ENCODE data around the gene NOM1. TPM values are rescaled to one million over a fixed set of nuclear protein-coding genes. Genes with fewer than 3 reads are reported as not detected.

Gene NOM1
- total RNA-seq, 1 experiment from 2014 or later, result 31.7 TPM

GRCh38 chr7:157003445-157003755, 53.9 kb downstream of the NOM1 start:
- Histone ChIP-seq H3K4me2 (ENCODE audit: insufficient read depth, insufficient read length, low read length) (peak overlapping the region; percentile 11), H2BK15ac (ENCODE audit: low read depth, low read length) (no peak overlapping the region), H3K14ac (ENCODE audit: insufficient read depth, low read length) (no peak overlapping the region), H3K18ac (ENCODE audit: insufficient read length, low read depth, low read length) (no peak overlapping the region), H4K20me1 (ENCODE audit: control insufficient read depth, insufficient read depth, insufficient read length) (no peaks in the 10 kb centered on the region), H4K5ac (ENCODE audit: insufficient read length, low read depth, low read length) (no peak overlapping the region), H2AFZ (ENCODE audit: low read length) (no peak overlapping the region), H3K9ac (ENCODE audit: extremely low read depth, insufficient read length, low read length) (no peak overlapping the region), H2BK5ac (ENCODE audit: insufficient read length, low read length) (no peak overlapping the region), H4K91ac (ENCODE audit: insufficient read length, low read depth, low read length) (no peak overlapping the region), H3K79me2 (ENCODE audit: insufficient read depth, low read length) (no peaks in the 10 kb centered on the region), H4K8ac (replicated peaks; ENCODE audit: insufficient read length, low read depth, low read length) (no peak overlapping the region), H3K27me3 (ENCODE audit: insufficient read depth, low read length) (peaks cover 90% of the 10 kb centered on the region), H3K23me2 (ENCODE audit: insufficient read length, low read depth, low read length, poor library complexity, severe bottlenecking) (no peaks in the 10 kb centered on the region), H2BK20ac (ENCODE audit: low read depth, low read length, poor library complexity, severe bottlenecking) (no peak overlapping the region), H2BK12ac (ENCODE audit: insufficient read length, low read depth, low read length) (no peak overlapping the region), H3T11ph (ENCODE audit: low read length) (no peak overlapping the region), H3K4me1 (ENCODE audit: insufficient read depth, low read length) (0 out of 2 replicates have a peak, but pooled peaks cover 4% of the 10 kb centered on the region), H3K56ac (ENCODE audit: insufficient read length, low read depth, low read length) (no peak overlapping the region), H3K9me3 (ENCODE audit: control insufficient read depth, low read depth, low read length) (no peaks in the 10 kb centered on the region), H3K4ac (ENCODE audit: low read depth, low read length) (no peak overlapping the region), H3K23ac (ENCODE audit: insufficient read length, low read depth, low read length) (no peak overlapping the region), H3K27ac (ENCODE audit: insufficient read length, low read depth, low read length) (no peak overlapping the region), H2AK5ac (ENCODE audit: insufficient read length, low read length) (no peak overlapping the region), H2BK120ac (ENCODE audit: low read depth, low read length, poor library complexity, severe bottlenecking) (no peak overlapping the region), H3K79me1 (ENCODE audit: insufficient read depth, low read depth, low read length, poor library complexity, severe bottlenecking) (no peaks in the 10 kb centered on the region)
- H3K27me3 Mint-ChIP-seq (ENCODE audit: low read depth), result peaks cover 96% of the 10 kb centered on the region
- no CpG with 5 or more reads among the region's 6 CpGs for WGBS (ENCODE audit: extremely low coverage, insufficient read length, low lambda C conversion rate)
- H3K4me1 Mint-ChIP-seq, result peaks cover 12 to 29% of the 10 kb centered on the region in 2 experiments
- TF ChIP-seq CTCF (conservative IDR thresholded peaks at IDR 0.05), result no peak
- no peak overlapping the region for H3K27ac Mint-ChIP-seq
- peaks cover under 1 to 9% of the 10 kb centered on the region in 2 experiments; a peak in 2 of 5 replicates for H3K9me3 Mint-ChIP-seq
- H3K36me3 Mint-ChIP-seq (ENCODE audit: insufficient read depth in 1 of 3, low read depth in 3 of 3), result no peaks in the 10 kb centered on the region; a peak in 1 of 7 replicates
- H3K4me3 Mint-ChIP-seq, result peak overlapping the region in 1 of 2 experiments; percentile 69; a peak in 3 of 5 replicates
- DNase-seq, result no peak

All from H9 (cell line).